HG03354 (cell line): ENCODE results near the gene AGAP2.

Experiments used
- ATAC-seq: cut with Tn5 transposase; IDR thresholded peaks from one replicate; pipeline ENCODE4 v1.9.1; 2021; ENCODE audit warnings: mild to moderate bottlenecking; ENCODE audit not compliant: unreplicated experiment, poor library complexity, severe bottlenecking

The AGAP2 gene

DNA sequence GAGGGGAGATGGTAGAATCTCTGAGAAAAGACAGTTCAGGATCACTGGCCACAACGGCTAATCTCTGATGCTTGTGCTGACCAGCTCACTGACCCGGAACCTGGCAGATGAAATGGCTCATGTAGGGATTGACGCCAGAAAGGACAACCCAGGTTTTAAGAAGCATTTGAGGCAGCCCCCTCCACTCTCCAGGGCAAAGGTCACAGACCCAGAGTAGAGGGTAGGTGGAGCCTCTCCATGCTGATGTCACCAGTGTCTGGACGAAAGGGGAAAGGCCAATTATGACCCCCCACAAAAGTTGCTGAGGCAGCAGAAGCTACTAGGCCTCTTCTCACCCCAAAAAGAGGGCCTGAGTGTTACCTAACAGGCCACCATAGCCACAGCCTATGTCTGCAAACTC, 32.2 kb upstream of the AGAP2 start:
- no peak for ATAC-seq

DNA sequence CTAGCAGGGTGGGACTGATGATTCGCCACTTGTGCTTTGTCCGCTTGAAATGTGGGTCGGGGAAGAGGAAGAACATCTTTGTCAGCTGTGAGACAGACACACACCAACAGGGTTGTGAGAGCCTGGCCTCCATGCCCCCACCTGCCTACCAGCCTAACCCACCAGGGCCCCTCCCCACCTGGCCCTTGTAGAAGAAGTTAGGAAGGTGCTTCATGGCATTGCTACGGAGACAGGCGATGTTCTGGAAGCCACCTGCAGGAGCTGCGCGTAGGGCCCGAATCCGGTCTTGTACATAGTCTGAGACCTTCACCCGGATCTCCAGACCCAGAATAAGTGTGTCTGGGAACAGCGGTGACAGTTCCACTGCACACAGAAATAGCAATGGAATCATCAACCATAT, 31.1 kb upstream of the AGAP2 start:
- no peak for ATAC-seq

DNA sequence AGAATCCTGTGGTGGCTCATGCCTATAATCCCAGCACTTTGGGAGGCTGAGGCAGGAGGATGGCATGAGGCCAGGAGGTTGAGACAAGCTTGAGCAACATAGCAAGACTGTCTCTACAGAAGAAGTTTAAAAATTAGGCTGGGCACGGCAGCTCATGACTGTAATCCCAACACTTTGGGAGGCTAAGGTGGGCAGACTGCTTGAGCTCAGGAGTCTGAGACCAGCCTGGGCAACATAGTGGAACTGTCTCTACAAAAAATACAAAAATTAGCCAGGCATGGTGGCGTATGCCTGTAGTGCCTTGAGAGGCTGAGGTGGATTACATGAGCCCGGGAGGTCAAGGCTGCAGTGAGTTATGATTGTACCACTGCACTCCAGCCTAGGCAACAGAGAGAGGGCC, 29.3 kb upstream of the AGAP2 start:
- ATAC-seq, result no peak

DNA sequence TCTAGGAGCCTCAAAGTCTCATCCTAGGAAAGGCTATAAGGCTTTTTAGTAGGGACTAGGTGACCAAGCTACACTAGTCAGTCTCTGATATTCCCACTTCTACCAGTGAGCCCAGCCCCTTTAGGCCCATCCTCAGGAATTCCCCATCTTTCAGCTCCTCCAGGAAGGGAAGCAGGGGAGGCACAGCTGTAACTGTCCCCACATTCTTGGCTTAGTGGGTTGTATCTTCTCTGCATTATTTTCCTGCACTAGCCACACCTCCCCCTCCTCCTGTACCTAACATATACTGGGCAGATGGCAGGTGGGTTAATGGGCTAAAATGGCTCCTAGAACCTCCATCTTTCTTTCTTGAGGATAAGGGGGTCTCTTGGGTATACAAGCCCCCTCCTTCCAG, 28.8 kb upstream of the AGAP2 start:
- ATAC-seq, result no peak

DNA sequence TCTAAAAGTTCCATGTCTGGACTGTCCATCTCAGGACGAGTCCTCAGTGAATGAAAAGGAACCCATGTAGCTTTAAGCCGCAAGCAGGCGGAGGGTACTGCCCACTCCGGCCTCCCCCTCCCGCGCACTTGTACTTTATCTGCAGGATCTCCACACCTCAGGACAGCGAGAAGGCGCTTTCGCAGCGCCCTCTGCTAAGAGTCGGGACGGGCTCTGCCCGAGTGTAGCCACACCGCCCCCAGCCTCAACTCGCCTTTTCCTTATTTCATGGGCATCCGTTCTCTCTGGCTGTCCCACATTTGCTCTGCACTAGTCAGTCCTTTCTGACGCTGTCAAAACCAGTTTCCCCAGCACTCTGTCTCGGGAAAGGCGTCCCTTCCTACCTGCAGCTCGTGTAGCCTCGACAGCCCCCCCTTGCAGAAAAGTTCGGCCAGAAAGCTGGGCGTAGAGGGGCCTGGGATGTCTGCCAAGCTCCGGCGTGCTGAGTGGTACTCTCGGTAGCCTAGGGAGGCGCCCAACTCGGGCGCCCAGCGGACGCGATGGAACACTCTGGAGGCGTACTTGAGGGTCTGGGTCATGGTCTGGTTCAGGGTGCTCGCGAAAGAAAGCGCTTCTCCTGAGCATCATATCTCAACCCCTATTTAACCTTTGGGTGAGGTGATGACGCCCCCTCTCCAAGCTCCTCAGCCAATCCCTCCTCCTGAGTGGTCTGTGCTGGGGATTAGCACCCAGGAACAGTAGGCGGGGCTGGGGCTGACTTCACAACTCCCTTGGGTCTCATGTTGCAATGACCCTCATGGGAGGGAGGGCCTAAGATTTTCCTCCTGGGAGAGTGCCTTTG, 28.1 kb upstream of the AGAP2 start, which contains the start of gene CYP27B1:
TSS of gene CYP27B1 (minus strand) at position 615 of the 841 bp plus-strand sequence. CDS start at position 578, 37 bp downstream.
- ATAC-seq, result no peak

DNA sequence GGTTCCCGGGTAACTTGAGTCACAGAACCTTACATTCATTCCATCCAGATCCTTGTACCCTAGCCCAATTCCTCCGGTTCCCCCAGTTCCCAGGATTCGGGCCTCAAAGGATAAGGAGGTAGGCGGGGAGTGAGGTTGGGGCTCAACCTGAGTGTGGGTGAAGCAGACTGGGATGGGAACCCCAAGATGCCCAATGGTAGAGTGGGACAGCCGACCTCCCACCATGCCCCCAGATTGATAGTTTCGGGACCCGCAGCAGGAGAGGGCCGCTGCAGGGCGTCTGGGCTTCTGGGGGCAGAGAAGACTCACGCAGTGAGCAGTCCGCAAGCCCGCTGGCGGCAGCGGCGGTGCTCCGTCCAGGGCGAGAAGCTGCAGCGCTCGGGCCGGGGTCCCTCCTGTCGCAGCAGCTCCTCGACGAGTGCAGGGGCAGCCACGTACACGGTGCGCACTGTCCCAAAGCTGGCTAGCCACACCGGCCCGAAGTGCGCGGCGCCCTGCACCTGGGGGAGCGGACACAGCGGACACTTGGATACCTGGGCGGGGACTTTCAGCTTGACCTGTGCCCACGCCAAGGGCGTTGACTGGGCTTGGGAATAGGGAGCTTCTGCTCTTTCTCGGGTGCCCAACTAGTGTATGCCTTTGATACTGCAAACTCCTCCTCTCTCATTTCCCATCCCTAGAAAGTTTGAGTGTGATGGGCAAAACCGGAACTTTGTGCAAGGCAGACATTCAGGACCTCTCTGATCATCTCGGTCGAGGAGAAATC, 27.3 kb upstream of the AGAP2 start:
- no peak for ATAC-seq

DNA sequence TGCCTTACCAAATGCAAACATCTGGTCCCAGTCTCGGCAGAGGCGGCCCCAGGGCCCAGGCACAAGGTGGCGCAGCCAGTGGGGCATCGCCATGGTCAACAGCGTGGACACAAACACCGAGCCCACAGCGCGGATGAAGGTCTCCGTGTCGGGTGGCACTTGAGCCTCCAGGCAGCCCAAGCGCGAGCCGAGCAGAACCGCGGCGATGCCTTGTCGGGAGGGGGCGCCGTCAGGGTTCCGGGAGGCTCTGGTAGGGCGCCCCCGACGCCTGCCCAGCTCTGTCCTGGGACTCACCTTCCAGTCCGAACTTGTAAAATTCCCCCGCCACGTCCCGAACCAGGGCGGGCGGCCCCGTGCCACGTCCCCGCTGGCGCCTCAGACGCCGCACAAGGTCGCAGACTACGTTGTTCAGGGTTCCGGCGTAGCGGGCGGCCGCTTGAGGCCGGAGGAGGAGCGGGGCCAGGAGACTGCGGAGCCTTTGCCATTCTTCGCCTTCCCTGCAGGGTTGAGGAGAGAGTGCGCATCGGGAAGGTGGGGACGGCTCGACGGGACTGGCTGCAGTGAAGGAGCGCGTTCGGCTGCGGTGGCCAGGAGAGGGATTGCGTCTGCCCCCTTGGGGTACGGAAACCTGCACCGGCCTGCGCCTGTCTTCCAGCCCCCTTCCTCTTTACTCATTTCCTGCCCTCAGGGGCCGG, 26.6 kb upstream of the AGAP2 start:
- peak; percentile 61 for ATAC-seq

DNA sequence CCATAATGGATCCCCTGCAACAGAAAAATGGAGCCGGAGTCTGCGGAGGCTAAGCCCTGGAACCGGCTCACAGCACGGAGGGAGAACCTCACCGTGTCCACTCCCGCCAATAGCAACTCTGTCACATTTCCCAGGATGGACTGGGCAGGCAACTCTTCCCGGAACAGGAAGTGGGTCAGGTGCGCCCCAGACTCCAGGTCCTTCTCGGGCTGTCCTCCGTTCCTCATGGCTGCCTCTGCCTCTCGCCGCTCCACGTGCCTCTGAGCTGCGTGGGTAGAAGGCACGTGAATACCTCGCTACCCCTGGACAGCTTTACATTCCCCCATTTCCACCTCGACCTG, 26.1 kb upstream of the AGAP2 start:
- ATAC-seq, result peak; percentile 13

DNA sequence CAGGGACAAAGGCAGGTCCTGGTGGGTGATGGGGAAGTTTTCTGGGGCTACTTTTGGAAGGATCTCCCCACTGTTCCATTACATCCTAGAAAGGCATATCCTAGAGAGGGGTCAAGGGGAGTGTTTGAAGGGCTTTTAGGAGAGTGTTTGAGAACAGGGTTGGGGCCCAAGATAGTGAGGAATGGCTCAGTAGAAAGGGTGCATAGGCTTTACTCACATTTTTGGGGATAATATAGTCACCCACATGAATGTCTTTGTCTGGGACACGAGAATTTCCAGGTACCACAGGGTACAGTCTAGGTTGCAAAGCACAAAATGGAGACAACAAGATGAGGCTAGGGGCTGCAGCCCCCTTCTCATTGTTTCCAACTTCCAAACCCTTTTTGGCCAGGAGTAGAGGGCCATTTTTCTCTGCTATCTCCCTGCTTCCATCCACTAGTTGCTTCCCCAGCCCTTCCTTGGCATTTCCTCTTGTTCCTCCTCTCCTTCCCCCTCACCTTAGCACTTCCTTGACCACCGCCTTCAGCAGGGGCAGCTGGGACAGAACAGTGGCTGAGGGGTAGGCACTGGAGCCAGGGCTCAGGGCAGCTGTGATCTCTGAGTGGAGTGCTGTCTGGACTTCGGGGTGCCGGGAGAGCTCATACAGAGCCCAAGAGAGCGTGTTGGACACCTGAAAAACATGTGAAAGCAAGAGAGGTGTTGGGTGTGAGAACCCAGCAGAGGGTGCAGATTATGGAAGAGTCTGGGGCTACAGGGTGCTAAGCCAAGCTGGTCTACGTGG, 25.5 kb upstream of the AGAP2 start:
- no peak for ATAC-seq

DNA sequence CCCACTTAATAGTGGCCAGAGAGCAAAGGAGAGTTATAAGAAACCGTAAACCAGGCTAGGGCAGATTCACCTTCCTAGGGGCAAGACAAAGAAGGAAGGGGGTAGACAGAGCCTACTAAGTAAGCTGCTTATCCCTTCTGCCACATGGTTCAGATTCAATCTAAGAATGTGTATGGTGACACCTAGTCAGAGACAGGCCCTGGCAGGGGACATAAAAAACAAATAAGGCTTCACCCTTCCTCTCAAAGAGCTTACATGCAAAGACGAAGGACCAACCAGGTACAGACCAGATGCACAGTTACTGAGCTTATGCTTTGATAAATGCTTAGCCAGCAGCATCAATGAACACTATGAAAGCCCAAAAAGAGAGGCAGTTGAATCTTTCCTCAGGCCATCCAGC, 23.9 kb upstream of the AGAP2 start:
- no peak for ATAC-seq

DNA sequence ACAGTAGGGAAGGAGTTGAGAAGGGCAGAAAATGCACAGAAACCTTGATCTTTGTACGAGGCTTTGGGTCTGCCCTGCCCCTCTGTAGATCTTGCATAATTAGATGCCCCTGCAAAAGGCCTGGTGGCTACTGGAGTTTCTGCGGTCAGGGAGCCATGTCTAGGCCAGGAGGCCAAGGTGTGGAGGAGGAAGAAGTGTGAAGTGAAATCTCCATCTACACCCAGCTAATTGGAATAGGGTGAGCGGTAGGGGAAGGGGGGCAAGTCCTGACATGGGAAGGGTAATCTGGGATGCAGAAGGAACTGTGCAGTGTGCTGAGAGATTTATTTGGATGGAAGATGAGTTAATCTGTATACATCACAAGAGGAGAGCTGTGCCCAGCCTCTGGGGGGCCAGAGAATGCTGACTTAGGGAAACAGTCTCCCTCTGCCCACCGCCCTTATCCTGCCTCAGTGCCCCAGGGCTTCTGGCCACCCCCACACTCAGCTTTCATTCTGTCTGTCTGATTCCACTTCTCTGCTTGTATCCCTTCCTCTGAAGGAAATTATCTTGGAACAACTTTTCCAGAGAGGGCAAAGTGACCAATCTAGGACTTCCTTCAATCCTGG, 23.0 kb upstream of the AGAP2 start:
- ATAC-seq, result no peak

DNA sequence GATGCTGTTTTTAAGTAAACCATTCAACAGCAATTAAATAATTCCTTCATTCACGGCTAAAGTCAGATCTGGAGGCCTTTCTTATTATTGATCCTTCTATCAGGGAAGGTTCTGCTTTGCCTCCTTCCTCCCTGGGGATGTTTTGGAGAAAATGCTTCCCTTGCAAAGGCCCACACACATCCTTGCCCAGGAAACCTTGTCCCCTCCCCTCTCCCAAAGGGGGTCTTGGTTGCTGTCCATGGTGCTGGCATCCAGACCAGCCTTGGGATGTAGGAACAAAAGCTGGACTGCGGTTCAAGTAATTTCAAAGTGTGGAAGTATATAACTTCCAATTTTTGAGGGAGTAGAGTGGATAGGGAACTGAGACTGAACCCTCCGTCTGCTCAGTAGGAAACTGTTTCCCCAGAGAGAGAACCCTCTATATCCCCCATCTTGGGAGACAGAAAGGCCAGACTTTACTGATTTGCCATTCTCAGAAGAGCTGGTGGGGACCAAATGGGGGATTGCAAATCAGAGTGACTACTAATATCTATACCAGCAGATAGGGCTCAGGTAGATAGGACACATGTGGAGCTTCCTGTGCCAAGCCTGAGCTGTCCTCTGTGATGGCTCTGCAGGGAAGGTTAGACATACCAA, 21.9 kb upstream of the AGAP2 start:
- ATAC-seq, result no peak

DNA sequence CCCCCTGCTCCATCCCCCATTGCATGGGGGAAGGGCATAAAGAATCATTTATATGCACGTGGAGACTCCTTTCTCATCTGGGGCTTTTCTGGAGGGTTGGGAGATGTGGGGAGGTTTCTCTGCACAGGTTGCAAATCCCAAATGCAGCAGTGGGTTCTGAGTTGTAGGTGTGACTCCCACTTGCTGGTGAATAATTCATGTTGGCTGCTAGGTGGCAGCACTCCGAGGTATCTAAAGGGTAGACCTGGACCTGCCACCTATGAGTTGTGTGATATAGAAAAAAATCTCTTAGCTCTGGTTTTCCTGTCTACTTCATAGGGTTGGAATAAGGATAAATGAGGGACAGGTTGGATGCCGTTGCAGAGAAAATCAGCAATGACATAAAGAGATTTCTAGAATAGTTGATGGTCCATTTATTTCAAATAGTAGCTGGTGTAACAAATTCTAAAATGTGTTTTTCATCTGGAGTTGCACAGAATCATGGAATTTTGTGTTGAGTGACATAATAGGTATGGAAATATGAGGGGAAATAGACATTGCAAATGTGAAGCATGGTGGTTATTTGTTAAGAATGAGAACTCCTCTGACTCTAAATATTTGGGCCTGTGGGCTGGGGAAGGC, 20.9 kb upstream of the AGAP2 start:
- peak; percentile 28 for ATAC-seq

DNA sequence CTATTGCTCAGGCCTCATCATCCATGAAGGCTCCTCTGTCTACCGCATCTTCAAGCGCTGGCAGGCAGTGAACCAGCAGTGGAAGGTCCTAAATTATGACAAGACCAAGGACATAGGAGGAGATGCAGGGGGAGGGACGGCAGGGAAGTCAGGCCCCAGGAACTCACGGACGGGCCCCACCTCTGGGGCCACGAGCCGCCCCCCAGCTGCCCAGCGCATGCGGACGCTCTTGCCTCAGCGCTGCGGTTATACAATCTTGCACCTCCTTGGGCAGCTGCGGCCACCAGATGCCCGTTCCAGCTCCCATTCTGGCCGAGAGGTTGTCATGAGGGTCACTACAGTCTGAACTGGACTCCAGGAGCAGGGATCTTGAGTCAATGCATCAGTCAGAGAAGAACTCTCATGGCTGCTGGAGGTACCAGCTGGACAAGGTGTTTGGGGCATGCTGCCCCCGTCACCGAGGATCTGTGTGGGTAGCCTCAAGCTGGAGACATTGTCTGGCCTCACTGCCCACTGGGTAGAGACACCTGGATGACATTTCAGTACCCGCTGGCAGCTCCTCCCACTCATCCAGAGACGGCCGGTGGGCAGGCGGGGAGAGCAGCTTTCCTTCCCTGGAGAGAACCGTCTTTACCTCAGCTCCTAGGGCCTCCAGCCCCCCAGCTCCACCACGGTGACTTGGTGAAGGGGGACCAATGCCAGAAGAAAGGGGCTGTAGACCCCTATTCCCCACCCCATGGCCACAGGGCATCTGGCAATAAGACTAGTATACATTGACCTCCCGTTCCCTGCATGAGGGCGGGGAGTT, 20.2 kb upstream of the AGAP2 start:
- ATAC-seq, result no peak

DNA sequence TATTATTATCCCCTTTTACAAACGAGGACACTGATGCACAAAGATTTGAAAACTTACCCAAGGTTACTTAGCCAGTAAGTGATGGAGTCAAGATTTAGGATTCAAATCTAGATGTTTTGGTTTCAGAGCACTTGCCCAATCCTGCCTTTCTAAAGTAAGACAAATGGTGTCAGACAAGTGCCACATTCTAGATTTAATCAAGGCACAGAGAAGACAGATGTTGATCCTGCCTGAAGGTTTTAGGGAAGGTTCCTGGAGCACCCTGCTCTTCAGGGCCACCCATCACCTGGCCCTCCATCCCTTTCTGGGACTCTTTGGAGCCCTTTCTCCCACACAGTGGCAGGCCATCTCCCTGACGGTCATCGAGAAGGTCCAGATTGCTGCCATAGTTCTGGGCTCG, 19.2 kb upstream of the AGAP2 start:
- no peak for ATAC-seq

DNA sequence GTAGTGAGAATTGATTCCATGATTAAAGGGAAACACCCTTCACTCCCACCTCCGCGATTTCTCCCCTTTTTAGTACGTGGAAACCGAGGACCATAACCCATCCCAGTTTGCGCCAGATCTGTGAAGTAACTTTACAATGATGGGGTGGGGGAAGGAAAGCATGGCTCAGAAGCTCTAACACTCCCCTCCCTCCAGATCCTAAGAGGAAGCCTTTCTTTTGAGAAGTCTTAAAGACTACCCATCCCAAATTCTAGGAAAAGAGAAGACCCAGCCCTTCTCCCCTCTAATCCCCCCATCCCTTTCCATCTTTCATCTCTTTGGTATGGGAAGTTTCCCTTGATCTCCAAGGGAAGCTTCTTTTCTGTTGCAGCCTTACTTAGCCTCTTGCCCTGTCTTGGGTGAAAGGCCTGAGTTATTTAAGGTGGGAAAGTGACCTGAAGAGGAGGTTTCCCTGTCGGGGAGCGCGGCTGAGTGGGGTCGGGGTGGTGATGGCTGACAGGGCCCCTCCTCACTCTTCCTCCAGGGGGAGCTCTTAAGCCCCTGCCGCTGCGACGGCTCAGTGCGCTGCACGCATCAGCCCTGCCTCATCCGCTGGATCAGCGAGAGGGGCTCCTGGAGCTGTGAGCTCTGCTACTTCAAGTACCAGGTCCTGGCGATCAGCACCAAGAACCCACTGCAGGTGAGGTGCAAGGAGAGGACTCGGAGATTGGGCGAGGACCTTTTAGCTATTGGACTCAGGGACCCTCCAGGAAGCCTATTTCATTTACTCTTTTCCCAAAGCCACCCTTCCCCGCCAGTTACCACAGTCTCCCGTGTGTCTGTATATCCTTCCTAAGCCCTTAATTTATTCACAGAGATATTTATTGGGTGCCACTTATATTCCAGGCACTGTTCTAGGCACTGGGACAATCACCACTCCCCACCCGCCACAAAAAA, 18.1 kb upstream of the AGAP2 start:
- peak; percentile 30 for ATAC-seq
